ENCODE data around the gene LRRC8B. TPM values are rescaled to one million over a fixed set of nuclear protein-coding genes. Genes with fewer than 3 reads are reported as not detected.

The LRRC8B gene
- total RNA-seq, 1 donor from 2014 or later: 1.2 TPM

GRCh38 chr1:89531480-89532139, 7.0 kb downstream of the LRRC8B start:
- TF ChIP-seq, protein P1, sequence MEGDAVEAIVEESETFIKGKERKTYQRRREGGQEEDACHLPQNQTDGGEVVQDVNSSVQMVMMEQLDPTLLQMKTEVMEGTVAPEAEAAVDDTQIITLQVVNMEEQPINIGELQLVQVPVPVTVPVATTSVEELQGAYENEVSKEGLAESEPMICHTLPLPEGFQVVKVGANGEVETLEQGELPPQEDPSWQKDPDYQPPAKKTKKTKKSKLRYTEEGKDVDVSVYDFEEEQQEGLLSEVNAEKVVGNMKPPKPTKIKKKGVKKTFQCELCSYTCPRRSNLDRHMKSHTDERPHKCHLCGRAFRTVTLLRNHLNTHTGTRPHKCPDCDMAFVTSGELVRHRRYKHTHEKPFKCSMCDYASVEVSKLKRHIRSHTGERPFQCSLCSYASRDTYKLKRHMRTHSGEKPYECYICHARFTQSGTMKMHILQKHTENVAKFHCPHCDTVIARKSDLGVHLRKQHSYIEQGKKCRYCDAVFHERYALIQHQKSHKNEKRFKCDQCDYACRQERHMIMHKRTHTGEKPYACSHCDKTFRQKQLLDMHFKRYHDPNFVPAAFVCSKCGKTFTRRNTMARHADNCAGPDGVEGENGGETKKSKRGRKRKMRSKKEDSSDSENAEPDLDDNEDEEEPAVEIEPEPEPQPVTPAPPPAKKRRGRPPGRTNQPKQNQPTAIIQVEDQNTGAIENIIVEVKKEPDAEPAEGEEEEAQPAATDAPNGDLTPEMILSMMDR (IDR thresholded peaks at IDR 0.05): no peak
- Mint-ChIP-seq H3K4me1 (ENCODE audit: low read depth) (no peaks in the 10 kb centered on the region), H3K27me3 (ENCODE audit: low read depth) (no peaks in the 10 kb centered on the region), H3K27ac (ENCODE audit: unreplicated experiment) (no peak overlapping the region), H3K36me3 (ENCODE audit: low read depth) (no peaks in the 10 kb centered on the region), H3K4me3 (ENCODE audit: unreplicated experiment) (no peak overlapping the region), H3K9me3 (ENCODE audit: low read depth) (no peaks in the 10 kb centered on the region)
- no peak for DNase-seq (ENCODE audit: low spot score)

DNA sequence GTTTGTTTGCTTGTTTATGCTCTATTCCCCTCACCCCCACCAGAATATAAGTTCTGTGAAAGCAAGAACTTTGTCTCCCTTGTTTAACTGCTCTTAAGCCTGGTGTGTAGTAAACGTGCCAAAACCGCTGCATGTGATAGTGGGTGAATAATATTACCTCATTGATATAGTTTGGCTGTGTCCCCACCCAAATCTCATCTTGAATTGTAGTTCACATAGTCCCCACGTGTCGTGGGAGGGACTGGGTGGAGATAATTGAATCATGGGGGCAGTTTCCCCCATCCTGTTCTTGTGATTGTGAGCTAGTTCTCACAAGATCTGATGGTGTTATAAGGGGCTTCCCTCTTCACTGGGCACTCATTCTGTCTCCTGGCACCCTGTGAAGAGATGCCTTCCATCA, 7.6 kb downstream of the LRRC8B start:
- no peak overlapping the region for H3K27ac Mint-ChIP-seq (ENCODE audit: unreplicated experiment)
- TF ChIP-seq, protein P1 (IDR thresholded peaks at IDR 0.05): no peak
- no peaks in the 10 kb centered on the region for H3K4me1 Mint-ChIP-seq (ENCODE audit: low read depth)
- H3K4me3 Mint-ChIP-seq (ENCODE audit: unreplicated experiment): no peak overlapping the region
- H3K27me3 Mint-ChIP-seq (ENCODE audit: low read depth): no peaks in the 10 kb centered on the region
- DNase-seq (ENCODE audit: low spot score): no peak
- H3K36me3 Mint-ChIP-seq (ENCODE audit: low read depth): no peaks in the 10 kb centered on the region
- H3K9me3 Mint-ChIP-seq (ENCODE audit: low read depth): no peaks in the 10 kb centered on the region

DNA sequence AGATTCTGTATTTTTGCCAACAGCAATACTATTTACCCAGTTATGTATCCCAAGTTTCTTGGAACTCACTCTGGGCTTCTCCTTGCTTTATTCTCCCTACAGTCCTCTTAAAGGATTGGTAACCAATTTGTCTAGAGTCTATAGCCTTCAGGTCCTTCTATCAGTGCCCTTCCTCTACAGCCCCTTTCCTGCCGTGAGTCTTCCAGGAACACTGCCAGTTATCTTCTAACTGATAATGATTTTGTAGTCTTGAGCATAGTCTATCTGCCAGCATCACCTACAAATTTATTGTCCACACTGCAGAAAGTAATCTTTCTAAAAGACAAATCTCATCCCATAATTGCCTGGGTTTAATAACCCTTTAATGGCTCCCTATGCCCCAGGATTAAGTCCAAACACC, 8.2 kb downstream of the LRRC8B start:
- Mint-ChIP-seq H3K4me3 (ENCODE audit: unreplicated experiment) (no peak overlapping the region), H3K27me3 (ENCODE audit: low read depth) (no peaks in the 10 kb centered on the region), H3K27ac (ENCODE audit: unreplicated experiment) (no peak overlapping the region), H3K9me3 (ENCODE audit: low read depth) (no peaks in the 10 kb centered on the region), H3K4me1 (ENCODE audit: low read depth) (no peaks in the 10 kb centered on the region), H3K36me3 (ENCODE audit: low read depth) (no peaks in the 10 kb centered on the region)
- TF ChIP-seq, protein P1 (IDR thresholded peaks at IDR 0.05): no peak
- DNase-seq (ENCODE audit: low spot score): no peak

- Mint-ChIP-seq H3K36me3 (ENCODE audit: low read depth) (no peaks in the 10 kb centered on the region), H3K4me3 (ENCODE audit: unreplicated experiment) (no peak overlapping the region), H3K4me1 (ENCODE audit: low read depth) (no peaks in the 10 kb centered on the region), H3K27ac (ENCODE audit: unreplicated experiment) (no peak overlapping the region), H3K27me3 (ENCODE audit: low read depth) (no peaks in the 10 kb centered on the region), H3K9me3 (ENCODE audit: low read depth) (no peaks in the 10 kb centered on the region)
- no peak for DNase-seq (ENCODE audit: low spot score)
- TF ChIP-seq, protein P1 (IDR thresholded peaks at IDR 0.05): no peak
Measured at GRCh38 chr1:89535537-89535936, 10.9 kb downstream of the LRRC8B start.

DNA sequence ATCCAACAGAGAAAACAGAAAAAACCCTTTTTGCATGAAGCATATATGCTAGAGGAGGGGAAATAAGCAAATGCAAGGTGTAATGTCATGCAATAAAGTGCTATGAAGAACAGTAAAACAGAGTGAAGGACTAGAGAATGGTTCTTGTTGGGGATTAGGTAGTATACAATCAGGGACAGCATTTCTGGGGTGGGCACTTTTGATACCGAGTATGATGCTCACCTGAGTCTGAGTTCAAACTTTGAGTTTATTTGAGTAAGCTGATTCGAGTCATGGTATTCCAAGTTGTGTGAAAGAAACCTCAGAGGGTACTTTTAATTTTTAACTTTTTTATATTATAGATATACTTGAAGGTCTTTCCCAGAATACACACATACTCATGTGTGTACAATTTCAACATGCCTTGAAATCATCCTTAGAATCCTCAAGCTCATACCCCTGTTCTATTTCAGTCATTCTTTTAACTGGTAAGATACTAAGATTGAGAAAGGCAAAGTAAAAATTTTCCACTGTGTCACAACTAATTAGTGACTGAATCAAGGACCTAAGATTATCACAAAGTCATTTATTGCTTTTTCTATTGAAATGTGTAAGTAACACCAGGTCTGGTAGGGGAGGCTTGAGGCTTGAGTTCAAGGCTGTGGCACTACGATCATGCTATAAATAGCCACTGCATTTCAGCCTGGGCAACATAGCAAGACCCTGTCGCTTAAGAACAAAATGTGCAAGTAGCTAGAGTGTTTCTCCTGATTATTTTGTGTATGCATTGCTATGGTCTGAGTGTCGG, 12.1 kb downstream of the LRRC8B start:
- Mint-ChIP-seq H3K9me3 (ENCODE audit: low read depth) (no peaks in the 10 kb centered on the region), H3K27ac (ENCODE audit: unreplicated experiment) (no peak overlapping the region), H3K4me3 (ENCODE audit: unreplicated experiment) (no peak overlapping the region), H3K4me1 (ENCODE audit: low read depth) (no peaks in the 10 kb centered on the region), H3K27me3 (ENCODE audit: low read depth) (no peaks in the 10 kb centered on the region), H3K36me3 (ENCODE audit: low read depth) (no peaks in the 10 kb centered on the region)
- DNase-seq (ENCODE audit: low spot score): no peak
- TF ChIP-seq, protein P1 (IDR thresholded peaks at IDR 0.05): no peak
